Mucosa of descending colon (tissue), 3 donors: Measurements from ENCODE around the gene EMCN. TPM values are rescaled to one million over a fixed set of nuclear protein-coding genes. Genes with fewer than 3 reads are reported as not detected.
"Not testable (repeated sequence)": the region's sequence is repeated elsewhere in the genome, so short reads cannot be mapped to it uniquely, and the experiment has no call there.

Experiments
- ATAC-seq: fragments of 200-7000 bp; cut with Tn5 transposase; one replicate; pipeline ENCODE4 v1.9.1; 2020; ENCODE audit warnings: mild to moderate bottlenecking, moderate library complexity
- DNase-seq, 3 donors: peaks; one replicate each; pipeline ENCODE4 v3.0.0-alpha.2; 2020
- H3K36me3 ChIP-seq: fragments of 200-600 bp; one replicate; pipeline ENCODE4 v1.8.0; 2021; ENCODE audit warnings: low read depth, mild to moderate bottlenecking
- H3K4me1 ChIP-seq: fragments of 200-600 bp; one replicate; pipeline ENCODE4 v1.8.0; 2021; ENCODE audit warnings: low read depth, mild to moderate bottlenecking
- H3K4me3 ChIP-seq: fragments of 200-600 bp; one replicate; pipeline ENCODE4 v1.8.0; 2021; ENCODE audit warnings: mild to moderate bottlenecking
- H3K9me3 ChIP-seq: fragments of 200-600 bp; one replicate; pipeline ENCODE4 v1.8.0; 2021; ENCODE audit warnings: mild to moderate bottlenecking
- intact Hi-C, 2 donors: fragments of 100-400 bp; cut with DNase I in 1 of 2; cut with micrococcal nuclease in 1 of 2; formaldehyde crosslinking; loops; one replicate each; pipeline versions ENCODE4 v1.11.0 to v1.11.1; 2022; cut with DNase I, micrococcal nuclease
- total RNA-seq, 3 donors: library from RNA; stranded (reverse); fragmentation: NEBNext Ultra II Directional in 2 of 3; extraction: Animal tissue kit (Norgen Biotek cat#: 25700) in 2 of 3; gene quantifications; one replicate each; pipeline versions ENCODE4 v1.2.1 to v1.2.4, GENCODE V29; 2021 to 2023
- TF ChIP-seq, protein P1 (sequence below): fragments of 200-600 bp; IDR thresholded peaks from one replicate; pipeline ENCODE4 v1.8.0; 2022; ENCODE audit warnings: antibody characterized with exemption, mild to moderate bottlenecking
- donor health status: DM: no; HTN: no; CAD: no; lungs with moderate emphysema.
- donor health status: DM: no; HTN: no; CAD: no.
- donor health status: DM: no; HTN: yes; CAD: no.

EMCN gene
- total RNA-seq, 3 donors from 2014 or later, result 3.1 to 8.0 (median 4.5) TPM

DNA sequence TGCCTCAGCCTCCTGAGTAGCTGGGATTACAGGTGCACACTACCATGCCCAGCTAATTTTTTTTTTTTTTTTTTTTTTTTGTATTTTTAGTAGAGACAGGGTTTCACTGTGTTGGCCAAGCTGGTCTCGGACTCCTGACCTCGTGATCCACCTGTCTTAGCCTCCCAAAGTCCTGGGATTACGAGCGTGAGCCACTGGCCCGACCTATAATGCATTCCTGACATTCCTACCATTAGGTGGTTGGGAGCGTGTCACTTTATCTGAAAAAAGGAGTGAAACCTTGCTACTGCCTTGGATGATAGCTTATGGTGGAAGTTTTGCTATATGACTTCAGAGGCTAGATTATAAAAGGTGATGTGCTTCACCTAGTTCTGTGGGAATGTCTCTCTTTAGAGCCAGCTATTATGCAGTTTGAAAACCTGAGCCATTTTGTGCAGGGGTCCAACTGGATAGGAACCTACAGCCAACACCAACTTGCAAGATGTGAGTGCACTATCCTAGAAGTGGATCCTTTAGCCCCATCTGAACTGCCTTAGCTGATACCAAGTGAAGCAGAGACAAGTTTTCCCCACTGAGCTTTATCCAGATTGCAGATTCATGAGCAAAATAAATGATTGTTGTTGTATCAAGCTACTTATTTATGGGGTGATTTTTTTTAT, 29.8 kb upstream of the EMCN start:
- DNase-seq, result no peak
- Histone ChIP-seq H3K4me3 (no peak overlapping the region), H3K9me3 (no peaks in the 10 kb centered on the region), H3K4me1 (no peaks in the 10 kb centered on the region), H3K36me3 (no peaks in the 10 kb centered on the region)
- ATAC-seq, result no peak
- TF ChIP-seq, protein P1, sequence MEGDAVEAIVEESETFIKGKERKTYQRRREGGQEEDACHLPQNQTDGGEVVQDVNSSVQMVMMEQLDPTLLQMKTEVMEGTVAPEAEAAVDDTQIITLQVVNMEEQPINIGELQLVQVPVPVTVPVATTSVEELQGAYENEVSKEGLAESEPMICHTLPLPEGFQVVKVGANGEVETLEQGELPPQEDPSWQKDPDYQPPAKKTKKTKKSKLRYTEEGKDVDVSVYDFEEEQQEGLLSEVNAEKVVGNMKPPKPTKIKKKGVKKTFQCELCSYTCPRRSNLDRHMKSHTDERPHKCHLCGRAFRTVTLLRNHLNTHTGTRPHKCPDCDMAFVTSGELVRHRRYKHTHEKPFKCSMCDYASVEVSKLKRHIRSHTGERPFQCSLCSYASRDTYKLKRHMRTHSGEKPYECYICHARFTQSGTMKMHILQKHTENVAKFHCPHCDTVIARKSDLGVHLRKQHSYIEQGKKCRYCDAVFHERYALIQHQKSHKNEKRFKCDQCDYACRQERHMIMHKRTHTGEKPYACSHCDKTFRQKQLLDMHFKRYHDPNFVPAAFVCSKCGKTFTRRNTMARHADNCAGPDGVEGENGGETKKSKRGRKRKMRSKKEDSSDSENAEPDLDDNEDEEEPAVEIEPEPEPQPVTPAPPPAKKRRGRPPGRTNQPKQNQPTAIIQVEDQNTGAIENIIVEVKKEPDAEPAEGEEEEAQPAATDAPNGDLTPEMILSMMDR, result no peak
- intact Hi-C loops, result no loop called here

GRCh38 chr4:100545427-100545826, 27.6 kb upstream of the EMCN start:
- no peak overlapping the region for H3K4me3 ChIP-seq
- intact Hi-C loops, result no loop called here
- no peaks in the 10 kb centered on the region for H3K4me1 ChIP-seq
- ATAC-seq (no peak), DNase-seq (no peak)
- TF ChIP-seq, protein P1, result no peak
- H3K36me3 ChIP-seq, result no peaks in the 10 kb centered on the region
- H3K9me3 ChIP-seq, result no peaks in the 10 kb centered on the region

DNA sequence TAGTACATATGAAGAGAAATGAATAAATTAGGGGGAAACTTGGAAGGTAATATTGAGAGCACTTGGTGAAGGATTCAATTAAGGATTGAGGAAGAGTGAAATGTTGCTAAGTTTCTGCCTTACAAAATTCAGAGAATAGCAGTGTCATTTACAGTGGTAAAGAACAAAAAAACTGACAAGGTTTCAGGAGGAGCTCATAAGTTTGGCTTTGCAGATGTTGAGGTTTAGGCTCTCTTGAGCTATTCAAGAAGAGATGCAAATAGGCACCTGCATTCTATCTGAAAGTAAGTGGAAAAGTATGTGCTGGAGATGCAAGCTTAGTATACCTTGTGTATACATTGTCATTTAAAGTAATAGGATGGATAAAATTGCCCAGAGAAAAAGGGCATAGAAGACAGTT, 22.3 kb upstream of the EMCN start:
- no peaks in the 10 kb centered on the region for H3K4me1 ChIP-seq
- H3K4me3 ChIP-seq, result no peak overlapping the region
- no peak for DNase-seq
- intact Hi-C loops, result no loop called here
- no peaks in the 10 kb centered on the region for H3K9me3 ChIP-seq
- TF ChIP-seq, protein P1, result no peak
- no peak for ATAC-seq
- no peaks in the 10 kb centered on the region for H3K36me3 ChIP-seq

DNA sequence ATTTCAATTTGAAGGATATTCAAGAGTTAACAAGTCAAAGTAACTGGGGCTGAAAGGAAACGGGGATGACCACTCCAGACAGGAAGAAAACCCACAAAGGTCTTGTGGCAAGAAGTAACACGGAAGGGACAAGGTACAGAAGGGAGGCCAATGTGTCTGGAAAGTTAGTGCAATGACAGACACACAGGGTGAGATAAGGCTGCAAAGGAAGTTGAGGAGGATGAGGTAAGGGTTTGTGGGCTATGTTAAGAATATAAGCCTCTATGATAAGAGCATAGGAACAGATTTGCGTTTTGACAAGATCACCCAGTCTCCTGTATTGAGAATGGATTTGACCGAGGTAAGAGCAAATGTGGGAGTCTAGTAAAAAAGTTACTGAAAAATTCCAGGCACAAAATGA, 21.9 kb upstream of the EMCN start:
- ATAC-seq (no peak), DNase-seq (no peak)
- Histone ChIP-seq H3K36me3 (no peaks in the 10 kb centered on the region), H3K4me3 (no peak overlapping the region), H3K4me1 (no peaks in the 10 kb centered on the region), H3K9me3 (no peaks in the 10 kb centered on the region)
- TF ChIP-seq, protein P1, result no peak
- intact Hi-C loops, result no loop called here

DNA sequence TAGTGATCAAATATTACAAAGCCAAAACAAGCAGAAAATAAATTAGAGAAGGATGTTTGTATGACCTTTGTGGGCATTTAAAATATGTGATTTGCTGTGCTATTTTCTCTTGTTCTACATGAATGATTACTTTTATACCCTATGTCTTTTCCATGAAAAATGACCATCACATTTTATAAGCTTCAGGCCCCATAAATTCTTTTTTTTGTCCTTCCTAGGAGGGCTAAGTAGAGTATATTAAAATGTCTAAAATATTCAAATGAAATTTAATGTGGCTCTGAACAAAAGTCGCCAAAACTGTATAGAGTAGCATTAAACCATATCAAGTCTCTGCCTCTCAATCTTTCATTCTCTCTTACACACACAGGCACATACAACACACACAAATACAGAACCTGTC, 15.9 kb upstream of the EMCN start:
- H3K4me3 ChIP-seq, result no peak overlapping the region
- no peak for DNase-seq
- peaks cover under 1% of the 10 kb centered on the region for H3K9me3 ChIP-seq
- TF ChIP-seq, protein P1, result no peak
- no peaks in the 10 kb centered on the region for H3K36me3 ChIP-seq
- intact Hi-C loops, result no loop called here
- no peaks in the 10 kb centered on the region for H3K4me1 ChIP-seq
- no peak for ATAC-seq

- ATAC-seq, intact Hi-C loops, DNase-seq, H3K4me1 ChIP-seq, H3K4me3 ChIP-seq, H3K9me3 ChIP-seq, H3K36me3 ChIP-seq: not testable (repeated sequence)
Measured at GRCh38 chr4:100530161-100530560, 12.3 kb upstream of the EMCN start.
